ENCODE data around the gene LRFN4. TPM values are rescaled to one million over a fixed set of nuclear protein-coding genes. Genes with fewer than 3 reads are reported as not detected.
A peak's percentile ranks its signal among the peaks of the same experiment; 100 is the strongest.

The LRFN4 gene
- total RNA-seq, 1 donor from 2014 or later, result 33.7 TPM

GRCh38 chr11:66883016-66883965 is 26.4 kb downstream of the LRFN4 start:
- Histone ChIP-seq H3K9me3 (ENCODE audit: insufficient read depth, low read depth, low read length) (no peaks in the 10 kb centered on the region), H3K27ac (ENCODE audit: low read depth, low read length) (peak overlapping the region; percentile 60), H3K4me2 (ENCODE audit: low read length) (peak overlapping the region; percentile 75), H3K36me3 (ENCODE audit: insufficient read depth, low read length) (no peaks in the 10 kb centered on the region), H3K27me3 (ENCODE audit: insufficient read depth, low read length) (no peaks in the 10 kb centered on the region), H2AFZ (ENCODE audit: low read depth, low read length) (peak overlapping the region; percentile 75), H3K4me3 (ENCODE audit: insufficient read depth, low read depth, low read length) (no peak overlapping the region), H3K9ac (ENCODE audit: low read length) (peak overlapping the region; percentile 56), H3K4me1 (ENCODE audit: insufficient read depth, low read length) (peaks cover 34% of the 10 kb centered on the region), H4K20me1 (ENCODE audit: insufficient read depth, low read length) (peaks cover 4% of the 10 kb centered on the region), H3K79me2 (ENCODE audit: insufficient read depth, low read length) (no peaks in the 10 kb centered on the region)
- H3K27ac Mint-ChIP-seq (ENCODE audit: unreplicated experiment), result peak overlapping the region; percentile 77
- no peak overlapping the region for H3K4me3 Mint-ChIP-seq (ENCODE audit: unreplicated experiment)
- TF ChIP-seq EZH2 (IDR thresholded peaks at IDR 0.05; ENCODE audit: insufficient read depth, low read length) (no peak), CTCF (IDR thresholded peaks at IDR 0.05; ENCODE audit: insufficient read depth, low read depth, low read length) (peak; percentile 55)
- peaks cover 19% of the 10 kb centered on the region for H3K4me1 Mint-ChIP-seq (ENCODE audit: low read depth, unreplicated experiment)
- H3K36me3 Mint-ChIP-seq (ENCODE audit: low read depth, unreplicated experiment), result no peaks in the 10 kb centered on the region
- no peaks in the 10 kb centered on the region for H3K9me3 Mint-ChIP-seq (ENCODE audit: unreplicated experiment)
- FAIRE-seq (peak; percentile 82), DNase-seq (ENCODE audit: low read depth) (peak; percentile 79)
- H3K27me3 Mint-ChIP-seq (ENCODE audit: low read depth, unreplicated experiment), result peaks cover 8% of the 10 kb centered on the region

- no peaks in the 10 kb centered on the region for H3K79me2 ChIP-seq (ENCODE audit: insufficient read depth, low read length)
- H3K27me3 Mint-ChIP-seq (ENCODE audit: low read depth, unreplicated experiment), result peaks cover 6% of the 10 kb centered on the region
- DNase-seq (ENCODE audit: low read depth), result no peak
- H3K4me1 ChIP-seq (ENCODE audit: insufficient read depth, low read length), result peaks cover 34% of the 10 kb centered on the region
- H3K4me2 ChIP-seq (ENCODE audit: low read length), result no peak overlapping the region
- H3K36me3 ChIP-seq (ENCODE audit: insufficient read depth, low read length), result no peaks in the 10 kb centered on the region
- no peak overlapping the region for H2AFZ ChIP-seq (ENCODE audit: low read depth, low read length)
- no peak for FAIRE-seq
- H3K4me3 ChIP-seq (ENCODE audit: insufficient read depth, low read depth, low read length), result no peak overlapping the region
- no peaks in the 10 kb centered on the region for H3K36me3 Mint-ChIP-seq (ENCODE audit: low read depth, unreplicated experiment)
- H4K20me1 ChIP-seq (ENCODE audit: insufficient read depth, low read length), result peaks cover 4% of the 10 kb centered on the region
- H3K27me3 ChIP-seq (ENCODE audit: insufficient read depth, low read length), result no peaks in the 10 kb centered on the region
- H3K9me3 Mint-ChIP-seq (ENCODE audit: unreplicated experiment), result no peaks in the 10 kb centered on the region
- no peaks in the 10 kb centered on the region for H3K9me3 ChIP-seq (ENCODE audit: insufficient read depth, low read depth, low read length)
- no peak overlapping the region for H3K27ac Mint-ChIP-seq (ENCODE audit: unreplicated experiment)
- H3K4me1 Mint-ChIP-seq (ENCODE audit: low read depth, unreplicated experiment), result peaks cover 19% of the 10 kb centered on the region
- no peak overlapping the region for H3K27ac ChIP-seq (ENCODE audit: low read depth, low read length)
- TF ChIP-seq EZH2 (IDR thresholded peaks at IDR 0.05; ENCODE audit: insufficient read depth, low read length) (no peak), CTCF (IDR thresholded peaks at IDR 0.05; ENCODE audit: insufficient read depth, low read depth, low read length) (no peak)
- H3K4me3 Mint-ChIP-seq (ENCODE audit: unreplicated experiment), result no peak overlapping the region
- no peak overlapping the region for H3K9ac ChIP-seq (ENCODE audit: low read length)
These were observed 27.6 kb downstream of the LRFN4 start for GRCh38 chr11:66884443-66884842.

- no peak overlapping the region for H3K9ac ChIP-seq (ENCODE audit: low read length)
- Mint-ChIP-seq H3K27ac (ENCODE audit: unreplicated experiment) (no peak overlapping the region), H3K9me3 (ENCODE audit: unreplicated experiment) (no peaks in the 10 kb centered on the region), H3K4me3 (ENCODE audit: unreplicated experiment) (no peak overlapping the region), H3K4me1 (ENCODE audit: low read depth, unreplicated experiment) (peaks cover 23% of the 10 kb centered on the region), H3K27me3 (ENCODE audit: low read depth, unreplicated experiment) (peaks cover 6% of the 10 kb centered on the region), H3K36me3 (ENCODE audit: low read depth, unreplicated experiment) (no peaks in the 10 kb centered on the region)
- DNase-seq (ENCODE audit: low read depth) (no peak), FAIRE-seq (no peak)
- H3K27ac ChIP-seq (ENCODE audit: low read depth, low read length), result no peak overlapping the region
- H3K9me3 ChIP-seq (ENCODE audit: insufficient read depth, low read depth, low read length), result no peaks in the 10 kb centered on the region
- no peak overlapping the region for H3K4me2 ChIP-seq (ENCODE audit: low read length)
- no peak overlapping the region for H2AFZ ChIP-seq (ENCODE audit: low read depth, low read length)
- no peaks in the 10 kb centered on the region for H3K27me3 ChIP-seq (ENCODE audit: insufficient read depth, low read length)
- H3K4me3 ChIP-seq (ENCODE audit: insufficient read depth, low read depth, low read length), result no peak overlapping the region
- peaks cover 34% of the 10 kb centered on the region for H3K4me1 ChIP-seq (ENCODE audit: insufficient read depth, low read length)
- TF ChIP-seq CTCF (IDR thresholded peaks at IDR 0.05; ENCODE audit: insufficient read depth, low read depth, low read length) (no peak), EZH2 (IDR thresholded peaks at IDR 0.05; ENCODE audit: insufficient read depth, low read length) (no peak)
- H3K79me2 ChIP-seq (ENCODE audit: insufficient read depth, low read length), result no peaks in the 10 kb centered on the region
- H4K20me1 ChIP-seq (ENCODE audit: insufficient read depth, low read length), result peaks cover 4% of the 10 kb centered on the region
- no peaks in the 10 kb centered on the region for H3K36me3 ChIP-seq (ENCODE audit: insufficient read depth, low read length)
These were observed 28.6 kb downstream of the LRFN4 start for GRCh38 chr11:66885469-66885868.

Data from astrocyte (in vitro differentiated cells and primary cell).